ENCODE results near the gene ATP8B3.

The ATP8B3 gene

DNA sequence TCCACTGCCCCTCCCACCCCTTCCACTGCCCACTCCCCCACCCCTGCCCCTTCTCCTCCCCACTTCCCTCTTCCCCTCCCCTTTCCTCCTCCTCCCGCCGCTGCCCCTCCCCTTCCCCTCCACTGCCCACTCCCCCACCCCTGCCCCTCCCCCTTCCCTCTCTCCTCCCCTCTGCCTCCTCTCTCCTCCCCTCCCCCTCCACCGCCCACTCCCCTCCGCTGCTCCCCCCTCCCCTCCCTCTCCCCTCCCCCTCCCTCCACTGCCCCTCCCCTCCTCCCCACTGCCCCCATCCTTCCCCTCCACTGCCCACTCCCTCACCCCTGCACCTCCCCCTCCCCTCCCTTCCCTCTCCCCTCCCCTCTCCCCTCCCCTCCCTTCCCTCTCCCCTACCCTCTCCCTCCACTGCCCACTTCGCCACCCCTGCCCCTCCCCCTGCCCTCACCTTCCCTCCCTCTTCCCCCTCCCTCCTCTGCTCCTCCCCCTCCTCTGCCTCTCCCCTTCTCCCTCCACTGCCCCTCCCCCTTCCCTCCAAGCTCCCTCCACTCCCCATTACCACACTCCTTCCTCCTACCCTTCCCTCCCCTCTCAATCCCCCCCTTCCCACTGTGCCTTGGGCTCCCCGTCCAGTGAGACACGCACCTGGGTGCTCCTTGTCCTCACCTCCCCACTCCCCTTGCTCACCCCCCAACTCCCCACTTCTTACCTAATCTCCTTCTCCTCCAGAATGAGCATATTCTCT, 21.9 kb downstream of the ATP8B3 start:
- DNase-seq = no peak

GRCh38 chr19:1789261-1790041, 22.6 kb downstream of the ATP8B3 start:
- DNase-seq = no peak

- DNase-seq = no peak
These were observed 25.0 kb downstream of the ATP8B3 start for GRCh38 chr19:1787116-1787515.

DNA sequence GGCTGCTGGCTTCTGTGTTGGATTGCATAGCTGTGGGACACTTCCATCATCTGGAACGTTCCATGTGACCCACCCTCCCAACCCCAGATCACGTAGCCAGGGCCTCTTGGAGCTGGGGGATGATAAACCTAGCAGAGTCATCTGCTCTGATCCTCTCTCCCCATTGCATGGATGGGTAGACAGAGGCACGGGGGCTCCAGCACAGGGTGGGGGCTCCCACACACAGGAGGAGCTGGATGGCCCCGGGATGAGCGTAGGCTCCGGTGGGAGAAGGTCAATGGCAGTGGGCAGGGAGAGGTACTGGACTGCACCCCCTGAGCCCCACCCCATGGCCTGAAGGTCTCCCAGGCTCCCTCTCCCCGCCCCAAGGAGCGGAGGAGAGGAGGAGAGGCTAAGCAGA, 25.4 kb downstream of the ATP8B3 start:
- DNase-seq = no peak

GRCh38 chr19:1785310-1785709, 26.8 kb downstream of the ATP8B3 start:
- no peak for DNase-seq

GRCh38 chr19:1783874-1784273, 28.2 kb downstream of the ATP8B3 start:
- DNase-seq = no peak

DNA sequence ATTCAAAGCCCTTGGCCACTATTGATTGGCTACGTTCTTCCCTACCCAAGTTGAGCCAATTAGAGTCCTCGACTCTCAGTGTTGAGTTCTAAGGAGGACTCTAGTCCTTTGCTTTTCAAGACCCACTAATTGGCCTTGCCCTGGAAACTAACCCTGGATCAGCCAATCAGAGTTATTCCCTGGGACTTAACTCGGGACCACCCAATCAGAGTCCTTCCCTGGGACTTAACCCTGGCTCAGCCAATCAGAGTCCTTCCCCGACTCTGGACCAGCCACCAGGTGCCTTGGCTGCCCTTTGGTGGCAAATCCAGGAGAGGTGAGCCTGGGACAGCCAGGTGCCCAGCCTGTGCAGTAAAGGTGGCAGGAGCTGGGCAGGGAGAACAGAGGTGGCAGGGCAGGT, 28.7 kb downstream of the ATP8B3 start:
- DNase-seq = no peak

GRCh38 chr19:1782521-1782920, 29.6 kb downstream of the ATP8B3 start:
- no peak for DNase-seq

DNA sequence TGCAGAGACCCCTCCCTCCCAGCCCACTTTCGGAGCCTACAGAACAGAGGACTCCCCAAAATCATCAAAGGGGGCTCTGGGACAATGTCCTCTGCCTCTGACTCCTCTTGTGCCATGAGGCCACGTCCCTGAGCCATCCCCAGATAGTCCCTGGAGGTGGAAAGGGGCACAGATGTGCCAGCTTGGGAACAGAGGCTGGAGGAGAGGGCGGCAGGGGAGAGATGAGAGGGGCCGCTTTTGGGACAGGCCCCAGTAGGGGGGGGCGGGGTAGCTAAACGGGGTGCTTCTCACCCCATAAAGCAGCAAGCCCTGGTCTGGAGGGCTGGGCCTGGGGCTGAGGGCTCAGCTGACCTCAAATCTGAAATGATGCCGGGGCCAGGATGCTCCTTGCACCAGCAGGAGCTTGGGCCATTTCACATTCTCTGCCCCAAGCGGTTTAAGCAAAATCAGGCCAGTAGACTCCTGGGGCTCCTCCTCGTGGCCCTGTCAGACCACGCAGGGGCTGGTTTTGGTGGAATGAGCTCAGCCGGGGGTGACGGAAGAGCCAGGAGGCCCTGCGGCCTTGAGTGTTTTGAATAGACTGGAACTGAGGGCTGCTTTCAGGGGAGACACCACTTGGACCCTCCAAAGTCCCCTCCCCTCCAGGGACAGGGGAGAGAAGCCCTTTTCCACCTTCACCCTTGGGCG, 31.7 kb downstream of the ATP8B3 start:
- DNase-seq = no peak

DNA sequence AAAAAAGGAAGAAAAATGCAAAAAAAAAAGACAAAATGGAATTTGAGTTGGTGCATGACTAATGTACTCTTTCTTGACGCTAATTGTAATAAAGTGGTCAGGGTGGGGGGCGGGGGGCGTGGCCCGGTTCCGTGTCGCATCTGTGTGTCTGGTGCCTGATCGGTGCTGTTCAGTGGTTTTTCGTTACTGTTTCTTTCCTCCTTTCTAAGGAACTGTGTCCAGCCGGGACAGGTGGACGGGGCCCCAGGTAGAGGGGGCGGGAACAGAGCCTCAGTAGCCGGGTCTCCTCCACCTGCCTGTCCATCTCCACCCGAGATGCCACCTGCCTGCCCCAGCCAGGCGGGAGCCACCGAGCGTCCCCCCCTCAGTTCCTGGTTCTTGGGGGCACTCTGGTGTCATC, 32.5 kb downstream of the ATP8B3 start:
- no peak for DNase-seq

GRCh38 chr19:1777149-1777548, 34.9 kb downstream of the ATP8B3 start:
- DNase-seq = no peak

GRCh38 chr19:1776606-1777147, 35.4 kb downstream of the ATP8B3 start:
- DNase-seq = no peak

DNA sequence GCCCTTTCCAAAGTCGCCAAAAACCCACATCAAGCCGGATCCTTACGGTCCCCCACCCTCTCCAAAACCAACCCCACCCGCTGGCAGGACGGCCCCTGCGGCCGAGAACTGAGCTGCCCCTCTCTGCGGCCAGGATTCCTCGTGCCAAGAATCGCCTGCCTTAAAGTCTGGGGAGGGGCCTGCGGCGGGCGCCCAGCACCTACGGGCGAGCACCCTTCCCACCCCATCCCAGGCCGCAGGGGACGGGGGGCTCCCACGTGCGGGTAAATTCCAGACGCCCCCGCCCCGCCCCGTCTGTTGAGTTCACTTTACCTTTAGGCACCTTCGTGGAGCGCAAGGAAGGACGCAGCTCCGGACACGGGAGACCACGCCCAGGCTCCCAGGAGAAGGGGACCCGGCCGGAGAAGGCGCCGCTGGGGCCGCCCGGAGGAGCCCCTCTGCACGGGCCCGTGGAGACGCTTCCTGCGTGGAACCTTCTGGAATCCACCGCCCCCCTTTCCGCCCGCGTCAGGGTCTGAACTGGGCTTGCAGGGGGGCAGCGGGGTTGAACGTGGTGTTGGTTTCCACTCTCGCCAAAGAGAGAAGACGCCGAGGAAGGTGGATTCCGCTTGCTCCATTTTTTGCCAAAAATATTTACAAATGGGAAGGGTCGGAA, 36.0 kb downstream of the ATP8B3 start:
- DNase-seq = no peak

DNA sequence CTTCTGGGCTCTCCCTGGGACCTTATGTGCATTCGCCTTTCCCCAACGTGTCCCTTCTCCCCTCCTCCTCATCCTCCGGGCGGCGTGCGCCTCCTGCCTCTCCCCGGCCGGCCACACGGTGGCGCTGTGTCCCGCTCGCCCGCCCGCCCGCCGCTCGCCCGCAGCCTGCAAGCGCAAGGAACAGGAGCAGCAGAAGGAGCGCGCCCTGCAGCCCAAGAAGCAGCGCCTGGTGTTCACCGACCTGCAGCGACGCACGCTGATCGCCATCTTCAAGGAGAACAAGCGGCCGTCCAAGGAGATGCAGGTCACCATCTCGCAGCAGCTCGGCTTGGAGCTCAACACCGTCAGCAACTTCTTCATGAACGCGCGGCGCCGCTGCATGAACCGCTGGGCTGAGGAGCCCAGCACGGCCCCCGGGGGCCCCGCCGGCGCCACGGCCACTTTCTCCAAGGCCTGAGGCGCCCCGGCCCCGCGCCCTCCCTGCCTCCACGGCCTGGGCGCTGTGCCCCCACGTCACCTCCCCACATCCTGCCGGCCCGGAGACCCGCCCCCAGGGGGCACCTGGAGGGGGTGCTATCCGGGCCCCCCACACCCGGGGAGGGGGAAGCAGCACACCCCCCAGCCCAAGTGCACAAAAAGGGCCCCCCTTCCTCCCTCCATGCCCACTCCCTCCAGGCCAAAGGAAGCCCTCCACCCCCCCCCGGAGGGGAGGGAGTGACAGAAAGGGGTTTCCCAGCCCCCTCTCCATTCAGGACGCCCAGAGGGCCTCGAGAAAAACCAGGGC, 36.9 kb downstream of the ATP8B3 start:
- no peak for DNase-seq

DNA sequence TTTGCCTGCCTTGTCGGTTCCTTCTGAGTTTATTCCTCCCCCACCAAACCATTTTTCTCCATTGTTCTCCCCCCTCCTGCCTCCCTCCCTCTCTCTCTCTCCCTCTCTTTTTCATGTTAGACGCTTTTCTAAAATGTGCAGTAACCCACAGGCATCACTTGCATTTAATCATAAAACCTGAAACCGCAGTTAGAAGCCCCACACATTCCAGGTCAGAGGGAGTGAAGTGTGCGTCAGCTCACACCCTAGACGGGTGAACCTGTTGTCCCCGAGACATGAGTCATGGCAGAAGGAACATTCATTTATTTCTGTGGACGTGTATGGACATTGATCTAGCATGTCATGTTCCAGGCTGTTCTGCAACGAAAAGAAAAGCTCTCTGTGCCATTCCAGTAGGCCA, 38.9 kb downstream of the ATP8B3 start:
- DNase-seq = no peak

DNA sequence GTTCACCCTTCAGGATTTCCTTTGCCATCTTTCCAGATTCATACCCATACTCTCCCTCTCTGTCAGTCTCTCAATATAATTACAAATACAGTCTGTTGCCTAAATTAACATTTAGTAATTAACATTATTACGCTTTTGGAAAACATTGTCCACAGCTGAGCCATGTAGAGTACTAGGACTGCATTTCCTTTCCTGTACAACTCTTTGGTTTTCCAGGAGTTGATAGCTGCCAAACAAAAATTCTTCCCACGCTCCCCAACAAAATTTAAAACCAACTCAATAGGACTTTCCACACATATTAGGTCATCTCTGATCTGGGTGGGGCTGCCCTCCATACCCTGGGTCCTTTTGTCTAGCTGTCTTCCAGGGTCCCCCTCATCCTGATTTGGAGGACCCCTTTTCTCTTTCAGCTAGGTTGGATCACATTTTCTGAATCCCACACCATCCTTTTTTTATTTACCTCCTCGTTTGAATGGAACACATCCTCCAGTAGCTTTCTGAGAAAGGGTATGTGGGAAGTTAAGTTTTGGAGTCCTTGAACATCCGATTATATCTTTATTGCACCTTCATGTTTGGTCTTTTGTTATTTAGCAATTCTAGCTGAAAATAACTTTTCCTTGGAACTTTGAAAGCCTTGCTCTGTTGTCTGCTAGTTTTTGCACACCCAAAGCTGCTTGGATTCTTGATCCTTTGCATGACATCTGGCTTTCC, 41.1 kb downstream of the ATP8B3 start:
- no peak for DNase-seq

DNA sequence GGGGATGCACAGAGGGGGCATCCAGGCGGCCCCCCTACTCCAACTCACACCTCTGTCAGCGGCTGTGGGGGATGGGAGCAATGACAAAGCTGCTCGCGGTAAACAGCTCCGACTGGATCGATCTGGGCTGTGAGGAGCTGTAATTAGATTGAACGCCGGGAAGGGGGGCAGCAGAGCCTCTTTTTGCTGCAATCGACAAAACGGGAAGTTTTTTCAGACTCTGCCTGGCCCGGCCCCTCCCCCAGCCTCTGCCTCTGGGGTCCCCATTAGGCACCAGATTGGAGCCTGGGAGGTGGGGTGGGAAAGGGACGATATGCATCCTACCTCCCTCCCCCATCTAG, 42.5 kb downstream of the ATP8B3 start:
- DNase-seq = no peak

DNA sequence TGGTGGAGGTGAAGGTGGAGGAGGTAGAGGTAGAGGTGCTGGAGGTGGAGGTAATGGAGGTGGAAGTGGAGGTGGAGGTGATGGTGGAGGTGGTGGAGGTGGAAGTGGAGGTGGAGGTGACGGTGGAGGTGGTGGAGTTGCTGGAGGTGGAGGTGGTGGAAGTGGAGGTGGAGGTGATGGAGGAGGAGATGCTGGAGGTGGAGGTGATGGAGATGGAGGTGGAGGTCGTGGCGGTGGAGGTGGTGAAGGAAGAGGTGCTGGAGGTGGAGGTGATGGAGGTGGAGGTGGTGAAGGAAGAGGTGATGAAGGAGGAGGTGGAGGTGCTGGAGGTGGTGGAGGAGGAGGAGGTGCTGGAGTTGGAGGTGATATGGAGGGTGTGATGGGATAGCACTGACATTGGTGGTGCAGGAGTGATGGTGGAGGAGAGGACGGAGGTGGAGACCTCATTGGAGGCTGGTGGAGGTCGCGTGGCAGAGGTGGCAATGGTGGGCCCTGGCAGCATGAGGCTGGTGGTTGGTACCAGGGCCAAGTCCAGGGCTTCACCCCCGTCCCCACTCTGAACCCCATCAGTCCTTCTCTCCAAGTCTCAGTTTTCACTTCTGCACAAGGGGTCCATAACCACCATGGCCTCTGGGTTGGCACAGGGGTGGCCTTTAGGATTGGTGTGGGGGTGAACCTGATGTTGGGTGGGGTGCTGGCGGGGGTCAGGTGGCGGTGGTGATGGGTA, 43.0 kb downstream of the ATP8B3 start:
- no peak for DNase-seq

- no peak for DNase-seq
These were observed 43.8 kb downstream of the ATP8B3 start for GRCh38 chr19:1768248-1768647.

DNA sequence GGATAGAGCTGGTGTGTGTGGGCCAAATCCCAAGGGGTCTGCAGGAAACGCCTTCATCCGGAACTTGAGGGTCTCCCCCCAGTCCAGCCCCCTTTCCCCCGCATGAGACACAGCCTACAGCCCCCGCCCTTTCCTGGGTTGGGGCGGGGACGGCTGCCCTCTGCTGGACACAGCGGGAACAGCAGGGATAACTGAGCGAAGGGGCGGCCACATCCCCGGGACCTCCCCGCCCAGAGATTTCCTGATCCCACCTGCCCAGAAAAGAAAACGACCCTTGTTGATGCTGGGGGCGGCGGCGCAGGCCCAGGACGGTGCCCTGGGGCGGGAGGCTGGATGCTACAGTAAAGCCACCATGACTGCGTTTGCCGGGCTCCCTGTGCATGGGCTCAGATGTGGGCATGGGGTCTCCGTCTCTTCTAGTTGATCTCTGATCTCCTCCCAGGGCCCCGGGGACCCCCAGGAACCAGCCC, 44.6 kb downstream of the ATP8B3 start:
- peak; percentile 88 for DNase-seq

DNA sequence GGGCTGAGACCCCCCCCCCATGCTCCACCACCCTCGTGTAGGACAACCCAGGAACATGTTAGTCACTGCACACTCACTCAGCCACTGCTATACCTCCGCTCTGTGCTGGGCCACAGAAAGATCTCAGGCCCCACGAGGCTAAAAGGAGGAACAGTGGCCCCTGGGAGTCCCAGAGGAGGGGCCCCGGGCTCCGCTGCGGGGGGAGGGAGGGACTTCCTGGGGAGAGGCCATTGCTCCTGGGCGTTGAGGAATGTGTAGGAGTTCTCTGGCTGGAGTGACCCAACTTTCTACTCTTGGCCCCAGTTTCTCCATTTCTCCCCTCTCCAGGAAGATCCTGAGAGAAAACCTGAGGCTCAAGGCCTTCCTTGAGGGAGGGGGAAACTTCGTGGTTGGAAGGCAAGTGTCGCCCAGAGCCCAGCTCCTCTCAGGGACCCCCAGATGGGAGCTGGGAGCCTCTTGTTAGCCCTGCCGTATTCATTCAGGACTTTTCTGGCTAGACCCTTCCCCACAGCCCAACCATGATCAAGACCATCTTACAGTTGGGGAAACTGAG, 45.2 kb downstream of the ATP8B3 start:
- no peak for DNase-seq

All from activated effector memory CD4-positive, alpha-beta T cell treated with anti-CD3 and anti-CD28 coated beads, Interleukin-2, amount 50 U/mL, for 16 hours (primary cell).